Duodenal mucosa (tissue), 2 donors: Measurements from ENCODE around the gene COL27A1.

Experiments
- H3K27ac ChIP-seq: one replicate; pipeline ENCODE4 v1.7.0; 2013; ENCODE audit warnings: low read depth, low read length
- H3K27me3 ChIP-seq, 2 donors: one replicate each; pipeline ENCODE4 v1.7.0; 2013; ENCODE audit warnings: low read length in 2 of 2, control low read depth in 1 of 2; ENCODE audit not compliant: insufficient read depth in 2 of 2, control insufficient read depth in 1 of 2
- H3K36me3 ChIP-seq, 2 donors: one replicate each; pipeline ENCODE4 v1.7.0; 2013; ENCODE audit warnings: low read length in 2 of 2, control low read depth in 1 of 2; ENCODE audit not compliant: insufficient read depth in 2 of 2, control insufficient read depth in 1 of 2
- H3K4me1 ChIP-seq, 2 donors: one replicate each; pipeline ENCODE4 v1.7.0; 2013; ENCODE audit warnings: low read length in 2 of 2, control low read depth in 1 of 2; ENCODE audit not compliant: insufficient read depth in 2 of 2, control insufficient read depth in 1 of 2
- H3K4me3 ChIP-seq, 2 donors: one replicate each; pipeline ENCODE4 v1.7.0; 2013; ENCODE audit warnings: low read length in 2 of 2, low read depth in 1 of 2
- H3K9ac ChIP-seq, 2 donors: one replicate each; pipeline ENCODE4 v1.7.0; 2013; ENCODE audit warnings: low read length in 2 of 2, low read depth in 1 of 2
- H3K9me3 ChIP-seq, 2 donors: one replicate each; pipeline ENCODE4 v1.7.0; 2013; ENCODE audit warnings: low read length in 2 of 2, control low read depth in 1 of 2; ENCODE audit not compliant: control insufficient read depth in 1 of 2

Gene COL27A1

DNA sequence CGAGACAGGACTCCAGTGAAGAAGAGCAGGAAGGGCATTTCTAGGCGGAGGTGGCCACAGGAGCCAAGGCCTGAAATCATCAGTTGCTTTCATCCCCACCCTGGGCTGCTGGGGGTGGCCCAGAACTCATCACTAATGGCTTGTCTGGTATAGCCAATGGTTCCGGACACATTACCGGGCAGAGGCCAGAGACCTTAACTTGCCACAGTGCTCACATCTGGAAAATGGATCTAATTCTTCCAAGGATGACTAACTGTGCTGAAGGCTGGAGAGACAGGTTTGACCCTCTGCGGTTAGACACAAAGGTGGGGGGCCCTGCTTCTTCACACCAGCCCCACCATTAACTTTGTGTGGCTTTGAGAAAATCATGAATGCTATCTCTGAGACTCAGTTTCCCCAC, 6.2 kb upstream of the COL27A1 start:
- Histone ChIP-seq H3K4me1 (peaks cover under 1 to 1% of the 10 kb centered on the region in 2 donors), H3K9ac (no peak overlapping the region), H3K27ac (no peak overlapping the region), H3K9me3 (no peaks in the 10 kb centered on the region), H3K27me3 (peaks cover 11 to 17% of the 10 kb centered on the region in 2 donors), H3K36me3 (no peaks in the 10 kb centered on the region), H3K4me3 (no peak overlapping the region)

DNA sequence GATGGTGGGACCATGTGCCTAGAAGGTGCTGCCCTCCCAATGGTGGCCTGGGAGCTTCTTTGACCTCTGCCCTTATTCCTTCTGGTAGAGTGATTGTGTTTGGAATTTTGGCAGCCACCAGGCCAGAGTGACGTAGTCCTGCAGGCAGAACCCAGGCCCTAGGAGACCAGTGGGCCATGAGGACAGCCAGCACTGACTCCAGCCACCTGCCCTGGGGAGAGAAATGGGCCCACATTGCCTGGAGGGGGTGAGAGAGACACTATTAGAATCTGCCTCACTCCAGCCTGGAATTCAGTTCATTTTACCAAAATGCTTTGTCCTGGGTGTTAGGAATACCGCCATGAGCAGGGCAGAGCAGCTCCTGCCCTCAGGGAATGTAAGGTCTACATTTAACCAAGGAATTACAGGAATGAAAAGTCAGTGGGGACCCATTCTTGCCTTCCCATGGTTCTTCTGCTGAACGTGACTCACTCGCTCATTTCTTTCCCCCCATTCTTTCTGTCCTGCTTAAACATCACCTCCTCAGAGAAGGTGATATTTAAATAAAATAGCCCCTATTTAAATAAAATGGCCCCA, 5.5 kb upstream of the COL27A1 start:
- peaks cover 7 to 8% of the 10 kb centered on the region in 2 donors for H3K4me1 ChIP-seq
- no peak overlapping the region for H3K27ac ChIP-seq
- no peak overlapping the region for H3K4me3 ChIP-seq
- no peaks in the 10 kb centered on the region for H3K36me3 ChIP-seq
- peaks cover 17 to 23% of the 10 kb centered on the region in 2 donors for H3K27me3 ChIP-seq
- H3K9ac ChIP-seq: no peak overlapping the region
- no peaks in the 10 kb centered on the region for H3K9me3 ChIP-seq

DNA sequence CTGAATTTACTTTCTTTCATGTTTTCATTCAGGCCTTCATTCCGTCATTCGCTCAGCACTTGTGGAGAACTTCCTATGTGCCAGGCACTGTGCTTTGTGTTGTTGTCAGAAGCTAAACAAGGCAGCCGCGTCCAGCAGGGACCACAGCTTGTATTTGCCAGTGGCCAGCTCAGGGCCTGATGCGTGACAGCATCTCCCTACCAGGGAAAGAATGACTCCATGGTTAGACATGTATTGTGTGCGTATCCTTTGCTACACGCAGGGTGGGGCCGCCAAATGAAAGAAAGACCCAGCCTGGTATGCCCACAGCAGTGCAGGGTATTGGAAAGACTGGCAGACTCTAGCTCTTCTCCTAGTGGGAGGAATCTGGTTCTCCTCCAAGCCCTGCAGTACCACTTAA, 4.7 kb upstream of the COL27A1 start:
- Histone ChIP-seq H3K9ac (no peak overlapping the region), H3K4me1 (peaks cover 9 to 11% of the 10 kb centered on the region in 2 donors), H3K4me3 (no peak overlapping the region), H3K9me3 (no peaks in the 10 kb centered on the region), H3K27me3 (peaks cover 21 to 24% of the 10 kb centered on the region in 2 donors), H3K27ac (no peak overlapping the region), H3K36me3 (no peaks in the 10 kb centered on the region)

DNA sequence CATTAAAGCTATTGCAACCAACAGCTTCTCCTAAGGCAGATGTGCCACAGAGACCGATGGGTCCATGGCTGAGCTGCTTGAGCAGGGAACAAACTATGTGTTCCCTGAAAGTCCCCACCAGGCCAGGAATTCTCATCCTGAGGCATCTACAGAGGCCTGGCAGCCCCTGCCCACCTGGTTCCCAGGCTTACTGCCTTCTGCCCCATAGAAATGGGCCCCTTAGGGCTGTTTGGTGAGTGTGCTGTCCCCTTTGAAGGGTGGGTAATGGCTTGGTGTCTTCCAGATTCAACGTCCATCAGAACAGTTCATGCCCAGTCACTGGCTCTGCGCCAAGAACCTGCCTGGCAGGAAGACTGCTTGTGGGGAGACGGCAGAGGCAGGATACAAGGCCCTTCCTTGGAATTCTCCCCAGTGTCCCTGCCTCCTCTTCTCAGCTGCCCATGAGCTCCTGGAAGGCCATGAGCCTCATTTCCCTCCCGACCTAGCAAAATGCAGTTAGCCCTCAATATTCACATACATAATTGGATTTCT, 3.8 kb upstream of the COL27A1 start:
- Histone ChIP-seq H3K4me3 (no peak overlapping the region), H3K27me3 (peaks cover 21 to 24% of the 10 kb centered on the region in 2 donors), H3K4me1 (peaks cover 9 to 11% of the 10 kb centered on the region in 2 donors), H3K27ac (no peak overlapping the region), H3K9ac (no peak overlapping the region), H3K9me3 (no peaks in the 10 kb centered on the region), H3K36me3 (no peaks in the 10 kb centered on the region)

DNA sequence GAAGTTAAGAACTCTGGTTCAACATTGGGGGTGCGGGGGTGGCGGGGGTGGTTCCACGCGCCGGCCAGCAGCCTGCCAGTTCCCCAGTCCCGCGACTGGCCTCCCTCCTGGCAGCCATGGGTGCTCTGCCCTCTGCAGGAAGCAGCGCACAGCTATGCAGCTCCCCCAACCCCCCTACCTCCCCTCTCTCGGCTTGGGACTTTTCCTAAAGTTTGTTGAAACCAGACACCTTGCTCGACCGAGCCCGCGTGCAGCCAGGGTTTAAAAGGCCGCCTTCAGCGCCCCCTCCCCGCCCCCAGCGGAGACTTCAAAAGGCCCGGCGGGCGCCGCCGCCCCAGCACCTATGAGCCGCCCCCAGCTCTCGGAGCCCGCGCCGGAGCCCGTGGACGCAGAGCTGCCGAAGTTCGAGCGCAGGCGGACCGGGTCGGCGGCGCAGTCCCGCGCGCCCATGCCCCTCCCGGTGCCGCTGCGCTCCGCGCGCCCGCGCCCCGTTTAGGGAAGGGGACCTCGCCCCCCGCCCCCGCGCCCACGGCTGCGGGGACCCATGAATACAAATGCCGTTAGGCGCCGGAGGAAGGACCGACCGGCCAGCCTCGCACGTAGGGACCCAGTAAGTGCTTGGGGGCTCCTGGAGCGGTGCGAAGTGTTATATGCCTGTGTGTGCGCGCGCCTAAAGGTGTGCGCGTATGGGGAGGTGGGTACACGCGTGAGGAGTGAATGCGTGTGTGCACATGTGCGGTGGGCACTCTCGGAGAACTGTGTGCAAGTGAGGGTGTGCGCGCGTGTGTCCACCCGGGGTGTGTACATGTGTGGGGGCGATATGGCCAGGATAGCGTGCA, 1.4 kb upstream of the COL27A1 start:
- Histone ChIP-seq H3K4me1 (peaks cover 9 to 15% of the 10 kb centered on the region in 2 donors), H3K36me3 (no peaks in the 10 kb centered on the region), H3K27ac (no peak overlapping the region), H3K9ac (no peak overlapping the region), H3K27me3 (peaks cover 21 to 24% of the 10 kb centered on the region in 2 donors), H3K4me3 (peak overlapping the region; percentile 26 to 27), H3K9me3 (no peaks in the 10 kb centered on the region)

DNA sequence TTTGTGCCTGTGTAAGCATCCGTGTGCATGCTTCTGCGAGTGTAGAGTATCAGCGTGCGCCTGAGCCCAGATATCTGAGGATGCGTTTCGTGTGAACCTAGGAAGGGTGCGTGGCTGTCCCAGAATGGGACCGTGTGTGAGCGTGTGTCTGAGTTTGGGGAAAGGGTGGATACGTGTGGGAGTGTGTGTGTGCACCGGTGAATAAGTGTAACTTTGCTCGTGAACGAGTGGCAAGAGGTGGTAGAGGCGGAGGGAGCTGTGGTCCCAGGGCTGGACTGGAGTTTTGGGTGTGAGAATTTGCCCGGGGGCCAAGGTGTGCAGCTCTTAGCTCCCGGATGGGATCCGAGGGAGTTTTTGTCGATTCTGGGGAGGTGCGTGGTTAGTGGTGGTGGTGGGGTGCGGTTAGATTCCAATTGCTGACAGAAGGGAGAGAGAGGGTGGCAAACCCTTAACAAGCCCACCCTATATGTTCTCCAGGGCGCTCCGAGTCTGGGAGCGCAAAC, 686 bp upstream of the COL27A1 start:
- peak overlapping the region; percentile 26 to 27 for H3K4me3 ChIP-seq
- no peak overlapping the region for H3K9ac ChIP-seq
- peaks cover 15 to 22% of the 10 kb centered on the region in 2 donors for H3K4me1 ChIP-seq
- no peak overlapping the region for H3K27ac ChIP-seq
- H3K36me3 ChIP-seq: no peaks in the 10 kb centered on the region
- no peaks in the 10 kb centered on the region for H3K9me3 ChIP-seq
- H3K27me3 ChIP-seq: peaks cover 21 to 24% of the 10 kb centered on the region in 2 donors

DNA sequence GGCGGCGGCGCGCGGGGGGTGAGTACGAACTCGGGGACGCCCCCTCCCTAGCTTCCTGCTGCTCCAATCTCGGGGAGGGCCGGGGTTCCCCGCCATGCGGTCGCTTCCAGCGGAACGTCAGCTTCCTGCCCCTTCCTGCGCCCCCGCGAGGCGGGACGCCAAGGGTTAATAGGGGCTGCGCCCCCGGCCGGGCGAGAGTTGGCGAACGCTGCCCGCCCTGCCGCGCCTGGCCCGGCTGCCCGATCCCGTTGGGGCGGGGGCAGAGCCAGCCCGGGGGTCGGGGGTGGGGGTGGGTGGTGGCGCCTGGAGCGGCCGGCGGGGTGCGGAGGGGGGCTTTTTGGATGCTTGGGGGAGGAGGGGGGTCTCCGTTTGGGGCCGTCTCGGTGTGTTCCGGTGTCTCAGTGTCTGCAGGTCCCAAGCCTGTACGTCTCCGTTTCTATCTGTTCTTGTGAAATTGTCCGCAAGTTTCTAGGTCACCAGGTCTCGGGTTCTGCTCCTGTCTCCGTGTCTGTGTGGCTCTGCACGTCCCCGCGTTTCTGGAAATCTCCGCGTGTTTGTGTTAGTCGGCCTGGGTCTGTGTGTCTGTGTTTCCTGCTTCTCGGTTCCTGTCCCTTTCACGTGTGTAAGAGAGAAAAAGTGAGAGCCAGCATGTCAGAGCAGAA, 789 bp downstream of the COL27A1 start:
- no peak overlapping the region for H3K9ac ChIP-seq
- peaks cover 18 to 24% of the 10 kb centered on the region in 2 donors for H3K4me1 ChIP-seq
- no peaks in the 10 kb centered on the region for H3K9me3 ChIP-seq
- H3K27ac ChIP-seq: no peak overlapping the region
- peaks cover 21 to 24% of the 10 kb centered on the region in 2 donors for H3K27me3 ChIP-seq
- no peaks in the 10 kb centered on the region for H3K36me3 ChIP-seq
- H3K4me3 ChIP-seq: peak overlapping the region; percentile 58

DNA sequence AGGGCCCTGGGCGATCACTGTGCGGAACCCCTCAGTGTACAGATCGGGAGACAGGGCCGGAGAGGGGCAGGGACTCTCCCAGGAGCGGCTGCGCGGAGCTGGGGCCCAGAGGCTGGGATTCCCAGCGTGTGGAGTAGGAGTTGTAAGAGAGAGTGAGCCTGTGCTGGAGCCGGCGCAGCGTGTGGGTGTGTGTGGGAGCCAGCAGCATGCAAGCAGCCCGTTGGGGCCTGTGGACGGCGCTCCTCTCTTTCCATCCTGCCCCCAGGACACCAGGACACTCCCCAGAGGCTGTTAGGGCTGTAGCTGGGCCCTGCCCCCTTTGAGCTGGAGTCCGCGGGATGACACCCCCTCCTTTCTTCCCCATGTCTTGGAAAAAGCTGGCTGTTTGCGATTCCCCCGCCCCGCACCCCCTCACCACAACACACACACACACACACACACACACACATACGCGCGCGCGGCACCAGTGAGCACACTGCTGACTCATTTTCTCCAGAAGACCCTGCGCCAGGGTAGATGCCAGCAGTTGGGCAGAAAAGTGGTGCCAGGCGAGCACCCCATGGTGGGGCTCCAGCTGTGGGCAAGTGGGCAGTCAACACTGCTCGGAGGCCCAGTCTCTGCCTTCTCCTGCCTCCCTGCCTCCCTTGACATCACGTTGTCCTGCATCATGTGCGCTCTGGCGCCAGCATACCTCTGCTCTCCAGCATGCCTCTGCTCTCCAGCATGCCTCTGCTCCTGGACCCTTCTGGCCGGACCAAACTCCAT, 1.5 kb downstream of the COL27A1 start:
- H3K9me3 ChIP-seq: no peaks in the 10 kb centered on the region
- peaks cover 20 to 21% of the 10 kb centered on the region in 2 donors for H3K27me3 ChIP-seq
- no peak overlapping the region for H3K9ac ChIP-seq
- H3K4me1 ChIP-seq: peaks cover 18 to 24% of the 10 kb centered on the region in 2 donors
- H3K36me3 ChIP-seq: no peaks in the 10 kb centered on the region
- H3K27ac ChIP-seq: peak overlapping the region; percentile 47
- peak overlapping the region; percentile 49 to 58 for H3K4me3 ChIP-seq

DNA sequence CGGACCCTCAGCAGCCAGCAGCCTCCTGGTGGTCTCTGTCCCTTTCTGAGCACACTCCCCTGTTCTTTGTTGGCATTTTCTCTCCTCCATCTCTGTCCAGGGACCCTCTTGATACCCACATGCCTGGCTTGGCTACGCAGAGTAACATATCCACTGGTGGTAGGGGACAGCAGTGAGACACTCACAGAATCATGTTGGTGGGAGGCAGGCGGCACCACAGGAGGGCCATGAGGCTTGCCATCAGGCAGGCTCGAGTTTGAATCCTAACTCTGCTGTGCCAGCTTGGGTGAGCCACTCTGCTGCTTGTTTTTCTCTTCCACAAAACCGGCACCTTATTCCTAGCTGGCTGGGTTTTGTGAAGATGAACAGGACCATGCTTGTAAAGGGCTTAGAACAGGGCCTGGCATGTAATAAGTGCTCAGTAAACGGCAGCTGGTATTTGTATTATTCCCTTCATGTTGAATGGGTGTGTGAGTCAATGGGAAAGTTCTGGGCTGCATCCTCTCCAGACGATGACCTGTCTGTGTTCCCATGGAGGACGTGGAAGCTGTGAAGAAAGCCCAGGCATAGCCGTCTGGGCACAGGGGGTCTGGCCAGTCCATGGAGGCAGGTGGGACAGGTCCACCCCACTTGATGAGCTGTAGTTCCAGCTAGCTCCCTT, 2.3 kb downstream of the COL27A1 start:
- peaks cover 17 to 21% of the 10 kb centered on the region in 2 donors for H3K27me3 ChIP-seq
- H3K9ac ChIP-seq: no peak overlapping the region
- H3K27ac ChIP-seq: peak overlapping the region; percentile 47
- no peaks in the 10 kb centered on the region for H3K9me3 ChIP-seq
- H3K4me1 ChIP-seq: peaks cover 18 to 24% of the 10 kb centered on the region in 2 donors
- H3K36me3 ChIP-seq: no peaks in the 10 kb centered on the region
- H3K4me3 ChIP-seq: peak overlapping the region in 1 of 2 donors; percentile 21
